HG03064 (cell line): ENCODE results near the gene MTHFR.

ENCODE experiments used
- ATAC-seq: cut with Tn5 transposase; IDR thresholded peaks from one replicate; pipeline ENCODE4 v1.9.1; 2021; ENCODE audit warnings: low read depth; ENCODE audit not compliant: unreplicated experiment

MTHFR gene

GRCh38 chr1:11805422-11806306, at the start of gene MTHFR, which contains the start of gene CLCN6:
Gene MTHFR, minus strand, starts transcription at chr1:11805964. Its CDS starts 2,848 bp downstream, at chr1:11803116.
Gene CLCN6, plus strand, starts transcription at chr1:11806191. Its CDS starts 72 bp downstream, at chr1:11806263.
- ATAC-seq, result peak; percentile 64

- ATAC-seq, result no peak
These were observed 49.7 kb upstream of the MTHFR start for GRCh38 chr1:11855430-11855829.

DNA sequence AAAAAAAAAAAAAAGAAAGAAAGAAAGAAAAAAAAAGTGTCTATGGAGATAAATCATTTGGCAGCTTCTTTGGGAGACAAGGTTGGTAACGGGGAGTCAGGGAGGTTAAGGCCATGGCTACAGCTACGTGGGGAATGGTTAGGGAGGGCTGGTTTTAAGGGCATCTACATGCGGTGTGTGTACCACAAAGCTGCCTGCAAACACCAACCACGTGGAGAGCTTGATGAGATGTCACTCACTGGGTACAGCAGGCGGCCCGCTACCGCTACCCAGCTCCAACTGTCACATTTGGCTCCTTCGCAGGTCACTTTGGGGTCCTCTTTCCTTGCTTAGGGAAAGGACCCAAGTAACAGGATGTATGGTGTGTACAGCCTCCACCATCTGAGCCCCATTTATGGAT, 48.8 kb upstream of the MTHFR start:
- ATAC-seq, result no peak

- ATAC-seq, result no peak
These were observed 45.4 kb upstream of the MTHFR start for GRCh38 chr1:11851180-11851579.

DNA sequence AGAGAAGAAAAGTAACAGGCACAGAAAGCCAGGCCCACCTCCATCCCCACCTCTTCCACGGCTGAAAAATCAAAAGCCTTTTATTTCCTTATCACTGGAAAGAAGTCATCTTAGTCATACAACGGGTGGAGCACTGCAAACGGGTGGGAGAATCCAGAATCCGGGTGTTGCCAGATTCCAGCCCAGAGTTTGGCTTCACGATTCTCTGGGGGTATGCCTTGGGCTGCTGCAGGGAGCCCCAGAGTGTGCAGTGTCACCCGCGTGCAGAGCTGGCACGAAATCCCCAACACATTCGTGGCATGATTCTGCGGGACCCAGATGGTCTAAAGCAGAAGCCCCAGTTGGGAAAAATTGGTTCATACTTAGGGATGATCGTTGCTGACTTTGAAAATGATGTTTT, 44.4 kb upstream of the MTHFR start:
- ATAC-seq, result no peak

GRCh38 chr1:11848373-11848700, 42.6 kb upstream of the MTHFR start:
- no peak for ATAC-seq

DNA sequence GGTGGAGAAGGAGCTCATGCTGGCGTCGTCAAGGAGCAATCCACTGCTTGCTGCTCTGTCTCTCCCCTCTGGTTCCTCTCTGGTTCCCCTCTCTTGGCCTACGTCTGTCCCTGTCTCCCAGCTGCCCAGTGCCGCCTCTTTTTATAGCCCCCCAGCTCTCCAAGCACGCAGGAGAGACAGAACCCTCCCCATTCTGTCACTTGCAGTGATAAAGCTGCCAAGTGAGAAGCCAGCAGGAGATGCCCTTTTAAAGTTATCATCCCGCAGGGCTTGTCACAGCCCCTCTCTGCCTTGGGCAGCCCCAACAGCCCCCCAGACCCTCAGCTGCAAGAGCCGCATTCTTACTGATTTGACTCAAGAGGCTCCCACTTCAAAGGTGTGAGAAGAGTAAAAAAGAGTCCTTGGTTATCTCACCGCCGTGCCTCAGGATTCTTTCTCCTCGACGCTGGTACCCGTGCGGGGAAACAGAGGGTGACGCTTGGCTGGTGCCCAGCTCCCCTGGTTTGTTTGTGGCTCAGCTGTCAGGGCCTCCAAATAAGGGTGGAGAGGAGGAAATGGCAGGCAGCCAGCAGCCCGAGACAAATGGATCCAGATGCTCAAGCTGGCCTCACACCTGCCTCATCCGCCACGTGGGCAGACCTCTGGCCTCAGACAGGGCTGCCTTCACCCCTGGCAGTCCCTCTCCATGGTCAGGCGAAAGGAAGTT, 42.1 kb upstream of the MTHFR start, which contains the start of gene NPPA:
Gene NPPA (minus strand): TSS at position 117 of the 706 bp plus-strand sequence. CDS start 99 bp downstream, at position 18.
- no peak for ATAC-seq

GRCh38 chr1:11845641-11846335, 40.0 kb upstream of the MTHFR start:
- ATAC-seq, result no peak

- no peak for ATAC-seq
These were observed 36.6 kb upstream of the MTHFR start for GRCh38 chr1:11842154-11843041.

DNA sequence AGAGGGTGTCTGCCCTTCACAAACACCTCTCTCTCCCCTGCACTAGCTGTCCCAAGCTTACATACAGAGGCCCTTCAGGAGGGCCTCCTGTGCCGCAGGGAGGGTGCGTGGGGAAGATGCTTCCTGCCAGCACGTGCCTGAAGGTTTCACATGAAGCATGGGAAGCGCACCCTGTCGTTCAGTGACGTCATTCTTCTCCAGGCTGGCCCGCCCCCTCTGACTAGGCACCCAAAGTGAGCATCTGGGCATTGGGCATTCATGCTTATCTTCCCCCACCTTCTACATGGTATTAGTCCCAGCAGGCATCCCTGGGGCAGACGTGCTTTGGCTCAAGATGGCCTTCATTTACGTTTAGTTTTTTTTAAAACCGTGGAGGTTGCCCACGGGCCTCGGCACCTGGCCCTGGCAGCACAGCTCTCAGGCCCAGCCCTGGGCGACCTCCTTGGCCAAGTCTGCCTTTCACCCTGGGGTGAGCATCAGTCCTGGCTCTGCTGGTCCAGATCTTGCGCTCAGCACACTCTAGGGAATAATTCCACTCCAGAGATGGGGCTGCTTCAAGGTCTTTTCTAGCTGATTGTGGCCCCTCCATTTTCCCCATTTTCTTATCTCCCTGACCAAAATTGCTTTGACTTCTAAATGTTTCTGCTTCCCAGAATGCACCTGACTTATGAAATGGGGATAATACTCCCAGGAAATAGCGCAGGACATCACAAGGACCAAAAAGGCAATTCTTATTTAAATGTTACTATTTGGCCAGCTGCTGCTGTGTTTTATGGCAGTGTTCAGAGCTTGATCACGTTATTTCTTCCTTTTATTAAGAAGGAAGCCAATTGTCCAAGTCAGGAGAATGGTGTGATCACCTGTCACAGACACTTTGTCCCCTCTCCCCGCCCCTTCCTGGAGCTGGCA, 35.7 kb upstream of the MTHFR start:
- ATAC-seq, result no peak

- no peak for ATAC-seq
These were observed 34.3 kb upstream of the MTHFR start for GRCh38 chr1:11839727-11840705.

- no peak for ATAC-seq
These were observed 32.8 kb upstream of the MTHFR start for GRCh38 chr1:11838349-11839272.

GRCh38 chr1:11837767-11838348, 32.1 kb upstream of the MTHFR start:
- ATAC-seq, result no peak

DNA sequence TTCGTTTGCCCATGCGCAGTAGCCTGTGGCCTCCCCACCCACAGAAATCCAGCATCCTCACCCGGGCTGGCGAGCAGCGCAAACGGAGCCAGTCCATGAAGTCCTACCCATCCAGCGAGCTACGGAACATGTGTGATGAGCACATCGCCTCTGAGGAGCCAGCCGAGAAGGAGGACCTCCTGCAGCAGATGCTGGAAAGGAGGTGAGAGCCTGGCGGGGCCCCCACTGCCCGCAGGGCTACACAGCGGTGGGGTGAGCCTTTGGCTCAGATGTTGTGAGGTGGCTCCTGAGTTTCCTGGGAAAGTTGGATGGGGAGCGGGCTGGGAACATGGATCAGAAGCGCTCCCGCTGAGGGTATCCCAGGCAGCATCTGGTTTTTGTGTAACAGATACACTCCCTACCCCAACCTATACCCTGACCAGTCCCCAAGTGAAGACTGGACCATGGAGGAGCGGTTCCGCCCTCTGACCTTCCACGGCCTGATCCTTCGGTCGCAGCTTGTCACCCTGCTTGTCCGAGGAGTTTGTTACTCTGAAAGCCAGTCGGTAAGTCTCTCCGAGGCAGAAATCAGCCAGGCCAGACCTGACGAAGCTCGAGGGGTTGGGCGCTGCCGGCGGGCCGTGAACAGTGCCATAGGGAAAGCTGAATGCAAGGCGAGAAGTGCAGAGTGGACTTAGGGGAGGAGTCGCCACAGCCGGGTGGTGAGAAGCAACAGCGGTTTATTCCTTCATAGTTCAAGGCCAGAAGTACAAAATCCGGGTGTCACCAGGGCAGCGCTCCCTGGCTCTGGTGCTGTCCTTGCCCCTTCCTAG, 31.4 kb upstream of the MTHFR start:
- ATAC-seq, result no peak

GRCh38 chr1:11835441-11836225, 29.9 kb upstream of the MTHFR start:
- ATAC-seq, result no peak
